GM23338 (cell line): Measurements from ENCODE around the gene PRKAR1B. TPM values are rescaled to one million over a fixed set of nuclear protein-coding genes. Genes with fewer than 3 reads are reported as not detected.

ENCODE experiments used
- ATAC-seq: fragments of 200-7000 bp; cut with Tn5 transposase; 3 replicates; pipeline ENCODE4 v1.9.1; 2020
- DNase-seq: peaks from one replicate; pipeline ENCODE4 v3.0.0-alpha.2; 2015; ENCODE audit warnings: low spot score
- H2AFZ ChIP-seq: fragments of 200-600 bp; sonication (generic); 2 replicates; pipeline ENCODE4 v1.8.0; 2016; ENCODE audit warnings: antibody characterized with exemption, mild to moderate bottlenecking, moderate library complexity
- H3F3A ChIP-seq: fragments of 200-600 bp; sonication (generic); replicated peaks from 2 replicates; pipeline ENCODE4 v1.8.0; 2017; ENCODE audit warnings: antibody characterized with exemption, mixed run types, low read depth
- H3K27ac ChIP-seq: fragments of 200-600 bp; sonication (generic); 2 replicates; pipeline ENCODE4 v1.6.1; 2016; ENCODE audit warnings: low read depth
- H3K27me3 ChIP-seq: fragments of 200-600 bp; sonication (generic); 2 replicates; pipeline ENCODE4 v1.8.0; 2016; ENCODE audit warnings: mild to moderate bottlenecking, mixed run types, moderate library complexity; ENCODE audit not compliant: insufficient read depth
- H3K36me3 ChIP-seq: fragments of 200-600 bp; sonication (generic); 2 replicates; pipeline ENCODE4 v1.8.0; 2016; ENCODE audit warnings: mild to moderate bottlenecking; ENCODE audit not compliant: insufficient read depth
- H3K4me1 ChIP-seq: fragments of 200-600 bp; sonication (generic); 2 replicates; pipeline ENCODE4 v1.8.0; 2016; ENCODE audit warnings: mild to moderate bottlenecking, moderate library complexity; ENCODE audit not compliant: insufficient read depth
- H3K4me2 ChIP-seq: fragments of 200-600 bp; sonication (generic); 2 replicates; pipeline ENCODE4 v1.7.1; 2017; ENCODE audit warnings: mixed run types
- H3K4me3 ChIP-seq: fragments of 200-600 bp; sonication (generic); 2 replicates; pipeline ENCODE4 v1.6.1; 2016; ENCODE audit warnings: mixed run types
- H3K79me2 ChIP-seq: fragments of 200-600 bp; sonication (generic); replicated peaks from 2 replicates; pipeline ENCODE4 v1.8.0; 2017; ENCODE audit warnings: mild to moderate bottlenecking; ENCODE audit not compliant: insufficient read depth
- H3K9me2 ChIP-seq: fragments of 200-600 bp; sonication (generic); 2 replicates; pipeline ENCODE4 v1.8.0; 2017; ENCODE audit not compliant: insufficient read depth
- H4K20me1 ChIP-seq: fragments of 200-600 bp; sonication (generic); replicated peaks from 2 replicates; pipeline ENCODE4 v1.8.0; 2017; ENCODE audit warnings: mild to moderate bottlenecking; ENCODE audit not compliant: insufficient read depth
- H3K27ac Mint-ChIP-seq: 2 replicates; pipeline ENCODE4 v1.8.0; 2020; ENCODE audit warnings: inconsistent platforms, mild to moderate bottlenecking, moderate library complexity, mixed read lengths
- H3K27me3 Mint-ChIP-seq: 3 replicates; pipeline ENCODE4 v1.8.0; 2022; ENCODE audit warnings: low read depth, mild to moderate bottlenecking, moderate library complexity, mixed read lengths, inconsistent platforms; ENCODE audit not compliant: insufficient read depth, poor library complexity
- H3K36me3 Mint-ChIP-seq: 3 replicates; pipeline ENCODE4 v1.8.0; 2021; ENCODE audit warnings: low read depth, mild to moderate bottlenecking, inconsistent platforms, moderate library complexity, mixed read lengths
- H3K4me1 Mint-ChIP-seq: 3 replicates; pipeline ENCODE4 v1.8.0; 2020; ENCODE audit warnings: mild to moderate bottlenecking, inconsistent platforms, mixed read lengths
- H3K4me3 Mint-ChIP-seq: 3 replicates; pipeline ENCODE4 v1.8.0; 2021; ENCODE audit warnings: moderate library complexity, mild to moderate bottlenecking, inconsistent platforms, mixed read lengths
- H3K9me3 Mint-ChIP-seq: 3 replicates; pipeline ENCODE4 v1.8.0; 2020; ENCODE audit warnings: moderate library complexity, mild to moderate bottlenecking, inconsistent platforms, mixed read lengths
- CREB1 ChIP-seq: fragments of 250-450 bp; sonication (Bioruptor Pico); IDR thresholded peaks from 2 replicates; pipeline ENCODE4 v1.5.0; 2020; ENCODE audit warnings: low read depth, mild to moderate bottlenecking, moderate library complexity
- CTCF ChIP-seq, 2 experiments: fragments of 200-600 bp in 1 of 2; sonication (generic) in 1 of 2; conservative IDR thresholded peaks; 2 replicates each; pipeline versions ENCODE4 v1.5.1 to v1.6.1; 2016 to 2017; ENCODE audit warnings: antibody characterized with exemption in 2 of 2, low read depth in 2 of 2, mild to moderate bottlenecking in 2 of 2, moderate library complexity in 1 of 2
- ETS1 ChIP-seq: IDR thresholded peaks from 2 replicates; pipeline ENCODE4 v1.6.1; 2016; ENCODE audit warnings: antibody characterized with exemption
- EZH2 ChIP-seq: fragments of 200-600 bp; sonication (generic); IDR thresholded peaks from one replicate; pipeline ENCODE4 v1.8.0; 2017; ENCODE audit warnings: antibody characterized with exemption, mild to moderate bottlenecking, low read depth; ENCODE audit not compliant: unreplicated experiment
- EZH2phosphoT487 ChIP-seq: fragments of 200-600 bp; sonication (generic); IDR thresholded peaks from one replicate; pipeline ENCODE4 v1.8.1; 2018; ENCODE audit warnings: antibody characterized with exemption; ENCODE audit not compliant: unreplicated experiment
- JUNB ChIP-seq: IDR thresholded peaks from one replicate; pipeline ENCODE4 v1.6.1; 2016; ENCODE audit warnings: antibody characterized with exemption; ENCODE audit not compliant: unreplicated experiment
- NANOG ChIP-seq: IDR thresholded peaks from 2 replicates; pipeline ENCODE4 v1.6.1; 2016; ENCODE audit warnings: antibody characterized with exemption, borderline replicate concordance
- POLR2AphosphoS5 ChIP-seq: IDR thresholded peaks from 2 replicates; pipeline ENCODE4 v1.6.1; 2016; ENCODE audit warnings: antibody characterized with exemption, low read depth
- REST ChIP-seq: IDR thresholded peaks from one replicate; pipeline ENCODE4 v1.6.1; 2018; ENCODE audit warnings: antibody characterized with exemption; ENCODE audit not compliant: unreplicated experiment
- STAT1 ChIP-seq: IDR thresholded peaks from one replicate; pipeline ENCODE4 v1.6.1; 2016; ENCODE audit warnings: antibody characterized with exemption; ENCODE audit not compliant: unreplicated experiment
- ZNF114 ChIP-seq: fragments of 250-450 bp; sonication (Bioruptor Pico); IDR thresholded peaks from 2 replicates; pipeline ENCODE4 v1.5.0; 2020; ENCODE audit warnings: mild to moderate bottlenecking, moderate library complexity
- ZNF331 ChIP-seq: fragments of 250-450 bp; sonication (Bioruptor Pico); IDR thresholded peaks from 2 replicates; pipeline ENCODE4 v1.5.0; 2020; ENCODE audit warnings: low read depth, mild to moderate bottlenecking, moderate library complexity
- ZNF462 ChIP-seq: fragments of 250-450 bp; sonication (Bioruptor Pico); IDR thresholded peaks from 2 replicates; pipeline ENCODE4 v1.5.0; 2020; ENCODE audit warnings: mild to moderate bottlenecking, moderate library complexity
- polyA plus RNA-seq: library from polyadenylated mRNA; unstranded; fragments of >200 nt; fragmentation: Nextera tagmentation; extraction: Ambion mirVana; gene quantifications from 2 replicates; pipeline ENCODE4 v1.2.1, GENCODE V29; 2016
- total RNA-seq: library from RNA; depleted of rRNA; stranded (reverse); fragments of >200 nt; shearing (Covaris generic); gene quantifications from 2 replicates; pipeline ENCODE4 v1.2.3, GENCODE V29; 2014

PRKAR1B gene
- total and polyA plus RNA-seq, 2 experiments from 2014 or later, result 35.7 to 36.7 TPM

GRCh38 chr7:605661-606450 lies 121.2 kb downstream of the PRKAR1B start:
- no peak overlapping the region for H3K4me3 Mint-ChIP-seq
- peaks cover 5% of the 10 kb centered on the region; the same call in 2 of the 3 replicates for H3K36me3 Mint-ChIP-seq
- H3K27ac Mint-ChIP-seq, result no peak overlapping the region
- peaks cover 4% of the 10 kb centered on the region; the same call in 1 of the 2 replicates for H3K79me2 ChIP-seq
- no peaks in the 10 kb centered on the region; the same call in 1 of the 2 replicates for H3K36me3 ChIP-seq
- no peak overlapping the region for H3K27ac ChIP-seq
- no peak overlapping the region for H2AFZ ChIP-seq
- peaks cover 9% of the 10 kb centered on the region for H3K27me3 Mint-ChIP-seq
- no peak overlapping the region for H3K4me3 ChIP-seq
- H3K9me3 Mint-ChIP-seq, result no peaks in the 10 kb centered on the region
- ATAC-seq, result no peak
- no peaks in the 10 kb centered on the region for H3K27me3 ChIP-seq
- H3K4me2 ChIP-seq, result no peak overlapping the region
- peaks cover 16% of the 10 kb centered on the region for H3K4me1 Mint-ChIP-seq
- no peak for DNase-seq
- TF ChIP-seq CREB1 (CRISPR knock-in tag) (no peak), JUNB (no peak), POLR2AphosphoS5 (no peak), EZH2phosphoT487 (no peak), STAT1 (no peak), EZH2 (no peak), NANOG (no peak), CTCF (conservative IDR thresholded peaks at IDR 0.05; ENCODE audit: low read depth in 2 of 2) (no peak), ZNF114 (CRISPR knock-in tag) (no peak), ZNF331 (no peak), ETS1 (no peak), REST (no peak), ZNF462 (CRISPR knock-in tag) (no peak)
- peaks cover 9% of the 10 kb centered on the region for H4K20me1 ChIP-seq
- H3F3A ChIP-seq, result no peaks in the 10 kb centered on the region
- H3K4me1 ChIP-seq, result no peaks in the 10 kb centered on the region
- H3K9me2 ChIP-seq, result no peaks in the 10 kb centered on the region
